HG03354 (cell line): ENCODE data around the gene SETDB1.
"Not testable (repeated sequence)": the region's sequence is repeated elsewhere in the genome, so short reads cannot be mapped to it uniquely, and the experiment has no call there.

Experiments
- ATAC-seq: cut with Tn5 transposase; IDR thresholded peaks from one replicate; pipeline ENCODE4 v1.9.1; 2021; ENCODE audit warnings: mild to moderate bottlenecking; ENCODE audit not compliant: unreplicated experiment, poor library complexity, severe bottlenecking

The SETDB1 gene

GRCh38 chr1:150926097-150926741 lies at the start of gene SETDB1:
SETDB1 (plus strand) TSS chr1:150926363; CDS start chr1:150927715, 1,352 bp downstream.
- ATAC-seq = peak; percentile 88

- ATAC-seq = not testable (repeated sequence)
Observed at GRCh38 chr1:150878931-150879330, 47.2 kb upstream of the SETDB1 start.

DNA sequence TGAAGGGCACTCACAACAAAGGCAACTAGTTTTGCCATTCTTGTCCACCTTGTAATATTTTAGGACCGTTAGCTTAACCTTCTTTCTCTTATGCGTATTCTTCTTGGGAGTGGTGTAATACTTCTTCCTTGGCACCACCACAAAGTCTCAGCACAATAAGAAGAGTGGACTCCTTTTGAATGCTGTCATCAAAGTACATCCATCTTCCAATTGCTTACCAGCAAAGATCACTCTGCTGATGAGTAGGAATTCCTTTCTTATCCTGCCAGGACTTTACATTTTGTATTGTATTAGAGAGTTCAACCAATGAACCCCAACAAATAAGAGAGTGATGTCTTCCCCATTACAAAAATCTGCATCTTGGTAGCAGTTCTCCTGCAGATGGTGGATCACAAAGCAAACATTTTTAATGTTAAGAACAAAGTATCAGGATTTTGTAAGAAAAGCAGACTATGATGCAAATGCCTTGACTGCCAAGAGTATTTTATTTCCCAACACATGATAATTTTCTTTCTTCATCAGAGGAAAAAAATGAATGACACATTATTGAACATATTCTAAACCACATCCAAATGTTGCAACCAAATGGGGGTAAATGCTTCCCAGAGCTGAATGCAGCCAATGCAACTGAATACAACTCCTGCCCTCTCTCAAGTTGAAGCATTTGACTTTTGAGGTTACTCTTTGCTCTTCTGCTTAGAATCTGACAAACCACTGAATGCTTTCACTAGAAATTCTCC lies 44.7 kb upstream of the SETDB1 start:
- ATAC-seq = no peak

GRCh38 chr1:150883121-150883520 lies 43.0 kb upstream of the SETDB1 start:
- ATAC-seq = not testable (repeated sequence)

DNA sequence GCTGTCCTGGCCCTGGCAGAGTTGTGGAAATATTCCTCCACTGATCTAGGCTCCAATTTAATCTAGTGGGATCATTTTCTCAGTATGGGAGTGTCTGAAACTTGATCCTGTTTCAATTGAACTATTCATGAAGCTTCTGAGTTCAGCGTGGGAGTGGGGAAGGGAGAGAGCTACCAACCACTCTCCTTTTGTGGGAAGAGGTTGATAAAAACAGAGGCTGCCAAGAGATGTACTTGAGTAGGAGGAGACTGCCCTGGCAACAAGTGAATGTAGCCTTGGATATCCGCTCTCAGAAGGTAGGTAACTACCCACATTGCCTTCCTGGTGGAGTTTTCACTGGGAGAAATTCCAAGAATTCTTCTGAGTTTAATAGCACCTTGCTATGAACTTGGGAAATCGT lies 39.1 kb upstream of the SETDB1 start, which contains the start of gene CTXND2:
Gene CTXND2 (plus strand): TSS at position 119 of the 400 bp plus-strand sequence. CDS start 25,179 bp downstream, outside the sequence.
- no peak for ATAC-seq

DNA sequence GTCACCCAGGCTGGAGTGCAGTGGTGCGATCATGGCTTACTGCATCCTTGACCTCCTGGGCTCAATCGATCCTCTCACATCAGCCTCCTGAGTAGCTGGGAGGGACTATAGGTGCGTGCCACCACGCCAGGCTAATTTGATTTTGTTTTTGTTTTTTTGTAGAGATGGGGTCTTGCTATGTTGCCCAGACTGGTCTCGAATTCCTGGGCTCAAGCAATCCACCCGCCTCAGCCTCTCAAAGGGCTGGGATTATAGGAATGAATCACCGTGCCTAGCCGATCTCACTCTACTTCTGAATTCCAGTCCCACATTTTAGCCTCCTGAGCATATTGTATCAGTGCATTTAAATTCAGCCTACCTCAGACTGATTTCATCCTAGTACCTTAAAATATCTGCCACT lies 37.4 kb upstream of the SETDB1 start:
- ATAC-seq = no peak

- no peak for ATAC-seq
Observed at GRCh38 chr1:150890033-150890416, 36.1 kb upstream of the SETDB1 start.

- ATAC-seq = no peak
Observed at GRCh38 chr1:150893336-150893913, 32.7 kb upstream of the SETDB1 start.

GRCh38 chr1:150895618-150896017 lies 30.5 kb upstream of the SETDB1 start:
- no peak for ATAC-seq

- ATAC-seq = not testable (repeated sequence)
Observed at GRCh38 chr1:150899795-150900194, 26.4 kb upstream of the SETDB1 start.

- no peak for ATAC-seq
Observed at GRCh38 chr1:150902346-150902745, 23.8 kb upstream of the SETDB1 start.

GRCh38 chr1:150902751-150903150 lies 23.4 kb upstream of the SETDB1 start:
- ATAC-seq = no peak

GRCh38 chr1:150905301-150905700 lies 20.9 kb upstream of the SETDB1 start:
- ATAC-seq = no peak

GRCh38 chr1:150906329-150906728 lies 19.8 kb upstream of the SETDB1 start:
- no peak for ATAC-seq

DNA sequence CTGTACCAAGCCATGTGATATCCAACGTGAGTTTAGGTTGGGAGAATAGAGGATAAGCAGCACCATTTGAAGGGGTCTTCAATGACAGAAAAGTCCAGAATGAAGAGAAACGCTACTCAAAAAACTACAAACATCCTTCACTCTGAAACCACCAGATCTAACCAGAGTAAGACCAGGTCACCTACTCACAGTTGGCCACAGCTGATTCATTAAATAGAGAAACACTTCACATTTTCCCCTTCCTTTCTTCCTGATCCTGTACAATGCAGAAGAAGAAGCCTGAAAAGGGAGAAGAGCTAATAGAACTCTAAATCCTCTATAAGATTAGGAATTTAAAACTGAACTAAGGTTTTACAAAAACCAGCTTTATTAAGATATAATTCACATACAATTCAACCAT lies 19.4 kb upstream of the SETDB1 start:
- ATAC-seq = no peak

GRCh38 chr1:150909585-150910180 lies 16.5 kb upstream of the SETDB1 start:
- ATAC-seq = no peak

DNA sequence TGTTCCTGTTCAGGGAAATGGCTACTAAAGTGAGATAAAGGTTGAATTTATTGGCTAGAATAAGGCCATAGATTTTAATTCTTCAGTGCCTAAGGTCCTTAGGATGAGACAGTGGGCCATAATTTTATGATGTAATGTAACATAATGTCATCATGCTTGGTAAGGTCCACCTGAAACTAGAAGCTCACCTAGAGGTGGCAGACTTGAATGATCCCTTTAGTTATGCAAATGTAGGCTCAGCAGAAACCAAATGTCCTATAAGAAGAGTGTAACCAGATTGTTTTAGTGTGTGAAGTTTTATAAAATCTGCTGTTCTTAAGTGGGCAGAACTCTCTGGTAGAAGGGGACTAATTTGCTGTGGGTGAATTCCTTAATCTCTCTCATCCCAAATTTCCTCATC lies 13.5 kb upstream of the SETDB1 start:
- no peak for ATAC-seq

GRCh38 chr1:150917387-150917786 lies 8.8 kb upstream of the SETDB1 start:
- ATAC-seq = no peak

- peak; percentile 54 for ATAC-seq
Observed at GRCh38 chr1:150922519-150922975, 3.6 kb upstream of the SETDB1 start.

DNA sequence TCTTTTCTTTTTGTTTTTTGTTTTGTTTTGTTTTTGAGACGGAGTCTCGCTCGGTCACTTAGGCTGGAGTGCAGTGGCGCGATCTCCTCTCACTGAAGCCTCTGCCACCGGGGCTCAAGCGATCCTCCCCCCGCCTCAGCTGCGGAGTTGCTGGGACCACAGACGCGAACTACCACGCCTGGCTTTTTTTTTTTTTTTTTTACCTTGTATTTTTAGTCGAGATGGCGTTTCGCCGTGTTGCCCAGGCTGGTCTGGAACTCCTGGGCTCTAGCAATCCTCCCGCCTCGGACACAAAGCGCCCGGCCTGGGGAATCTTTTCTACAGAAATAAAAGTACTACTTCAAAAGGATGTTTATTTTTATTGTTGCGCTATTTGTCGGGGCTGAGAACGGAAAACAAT lies 1.1 kb upstream of the SETDB1 start:
- no peak for ATAC-seq
